Measurements from ENCODE around the gene CBLIF. TPM values are rescaled to one million over a fixed set of nuclear protein-coding genes. Genes with fewer than 3 reads are reported as not detected.
"Not testable (repeated sequence)": the region's sequence is repeated elsewhere in the genome, so short reads cannot be mapped to it uniquely, and the experiment has no call there.

The CBLIF gene
- total RNA-seq = not detected

- Histone ChIP-seq H3K27ac (ENCODE audit: low read depth, low read length) (no peak within 1 kb of the TSS), H3K4me3 (ENCODE audit: low read length in 3 of 3) (no peak within 1 kb of the TSS), H3K9ac (ENCODE audit: low read depth in 1 of 3, low read length in 3 of 3) (no peak within 1 kb of the TSS), H3K36me3 (ENCODE audit: control insufficient read depth in 3 of 3, insufficient read depth in 3 of 3, low read length in 3 of 3) (no peaks in the 10 kb centered on the region), H3K27me3 (ENCODE audit: control insufficient read depth in 3 of 3, insufficient read depth in 3 of 3, low read length in 3 of 3) (no peaks in the 10 kb centered on the region), H3K9me3 (ENCODE audit: control insufficient read depth in 3 of 3, low read length in 3 of 3) (no peaks in the 10 kb centered on the region), H3K4me1 (ENCODE audit: control insufficient read depth in 3 of 3, insufficient read depth in 3 of 3, low read length in 3 of 3) (no peaks in the 10 kb centered on the region)
Measured at GRCh38 chr11:59845399-59845798, at the start of gene CBLIF. TSS of gene CBLIF (minus strand) at chr11:59845499. CDS start at chr11:59845453, 46 bp downstream.

DNA sequence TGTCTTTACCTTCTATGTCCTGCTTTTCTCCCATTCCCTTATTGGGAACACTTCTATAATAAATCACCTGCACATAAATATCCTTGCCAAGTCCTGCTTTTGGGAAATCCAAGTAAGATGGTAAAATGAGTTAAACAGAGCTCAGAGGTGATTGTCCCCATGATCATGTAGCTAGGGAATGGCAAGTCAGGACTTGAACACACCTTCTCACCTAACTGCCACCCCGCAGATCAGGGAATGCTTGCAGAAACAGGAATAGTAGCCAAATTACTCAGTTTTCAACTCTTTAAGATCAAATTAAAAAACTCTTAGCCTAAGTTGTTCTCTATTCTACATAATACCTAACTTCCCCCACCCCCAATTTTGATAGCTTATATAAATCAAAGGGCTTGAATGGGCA lies 49.3 kb upstream of the CBLIF start:
- H3K4me1 ChIP-seq (ENCODE audit: control insufficient read depth in 3 of 3, insufficient read depth in 3 of 3, low read length in 3 of 3) = no peaks in the 10 kb centered on the region
- H3K27ac ChIP-seq (ENCODE audit: low read depth, low read length) = no peak overlapping the region
- no peak overlapping the region for H3K4me3 ChIP-seq (ENCODE audit: low read length in 3 of 3)
- no peak overlapping the region for H3K9ac ChIP-seq (ENCODE audit: low read depth in 1 of 3, low read length in 3 of 3)
- no peaks in the 10 kb centered on the region for H3K36me3 ChIP-seq (ENCODE audit: control insufficient read depth in 3 of 3, insufficient read depth in 3 of 3, low read length in 3 of 3)
- H3K27me3 ChIP-seq (ENCODE audit: control insufficient read depth in 3 of 3, insufficient read depth in 3 of 3, low read length in 3 of 3) = no peaks in the 10 kb centered on the region
- peaks cover 0 to 2% (median 0%) of the 10 kb centered on the region in 3 donors for H3K9me3 ChIP-seq (ENCODE audit: control insufficient read depth in 3 of 3, low read length in 3 of 3)

- Histone ChIP-seq H3K4me1 (ENCODE audit: control insufficient read depth in 3 of 3, insufficient read depth in 3 of 3, low read length in 3 of 3) (no peaks in the 10 kb centered on the region), H3K4me3 (ENCODE audit: low read length in 3 of 3) (no peak overlapping the region), H3K36me3 (ENCODE audit: control insufficient read depth in 3 of 3, insufficient read depth in 3 of 3, low read length in 3 of 3) (no peaks in the 10 kb centered on the region), H3K27me3 (ENCODE audit: control insufficient read depth in 3 of 3, insufficient read depth in 3 of 3, low read length in 3 of 3) (no peaks in the 10 kb centered on the region), H3K9ac (ENCODE audit: low read depth in 1 of 3, low read length in 3 of 3) (no peak overlapping the region), H3K9me3 (ENCODE audit: control insufficient read depth in 3 of 3, low read length in 3 of 3) (peaks cover 0 to 2% (median 2%) of the 10 kb centered on the region in 3 donors), H3K27ac (ENCODE audit: low read depth, low read length) (no peak overlapping the region)
Measured at GRCh38 chr11:59891781-59892181, 46.5 kb upstream of the CBLIF start.

- not testable (repeated sequence) for H3K27ac ChIP-seq (ENCODE audit: low read depth, low read length); H3K27me3 ChIP-seq (ENCODE audit: control insufficient read depth in 3 of 3, insufficient read depth in 3 of 3, low read length in 3 of 3); H3K36me3 ChIP-seq (ENCODE audit: control insufficient read depth in 3 of 3, insufficient read depth in 3 of 3, low read length in 3 of 3); H3K9ac ChIP-seq (ENCODE audit: low read depth in 1 of 3, low read length in 3 of 3); H3K4me1 ChIP-seq (ENCODE audit: control insufficient read depth in 3 of 3, insufficient read depth in 3 of 3, low read length in 3 of 3); H3K4me3 ChIP-seq (ENCODE audit: low read length in 3 of 3); H3K9me3 ChIP-seq (ENCODE audit: control insufficient read depth in 3 of 3, low read length in 3 of 3)
Measured at GRCh38 chr11:59887156-59887555, 41.9 kb upstream of the CBLIF start.

- Histone ChIP-seq H3K27ac (ENCODE audit: low read depth, low read length) (no peak overlapping the region), H3K9me3 (ENCODE audit: control insufficient read depth in 3 of 3, low read length in 3 of 3) (no peaks in the 10 kb centered on the region), H3K9ac (ENCODE audit: low read depth in 1 of 3, low read length in 3 of 3) (no peak overlapping the region), H3K36me3 (ENCODE audit: control insufficient read depth in 3 of 3, insufficient read depth in 3 of 3, low read length in 3 of 3) (no peaks in the 10 kb centered on the region), H3K4me1 (ENCODE audit: control insufficient read depth in 3 of 3, insufficient read depth in 3 of 3, low read length in 3 of 3) (no peaks in the 10 kb centered on the region), H3K4me3 (ENCODE audit: low read length in 3 of 3) (no peak overlapping the region), H3K27me3 (ENCODE audit: control insufficient read depth in 3 of 3, insufficient read depth in 3 of 3, low read length in 3 of 3) (no peaks in the 10 kb centered on the region)
Measured at GRCh38 chr11:59883597-59883996, 38.3 kb upstream of the CBLIF start.

- no peaks in the 10 kb centered on the region for H3K36me3 ChIP-seq (ENCODE audit: control insufficient read depth in 3 of 3, insufficient read depth in 3 of 3, low read length in 3 of 3)
- H3K9ac ChIP-seq (ENCODE audit: low read depth in 1 of 3, low read length in 3 of 3) = no peak overlapping the region
- no peaks in the 10 kb centered on the region for H3K27me3 ChIP-seq (ENCODE audit: control insufficient read depth in 3 of 3, insufficient read depth in 3 of 3, low read length in 3 of 3)
- no peak overlapping the region for H3K27ac ChIP-seq (ENCODE audit: low read depth, low read length)
- no peaks in the 10 kb centered on the region for H3K9me3 ChIP-seq (ENCODE audit: control insufficient read depth in 3 of 3, low read length in 3 of 3)
- H3K4me1 ChIP-seq (ENCODE audit: control insufficient read depth in 3 of 3, insufficient read depth in 3 of 3, low read length in 3 of 3) = no peaks in the 10 kb centered on the region
- H3K4me3 ChIP-seq (ENCODE audit: low read length in 3 of 3) = no peak overlapping the region
Measured at GRCh38 chr11:59879567-59879966, 34.3 kb upstream of the CBLIF start.

- H3K9ac ChIP-seq (ENCODE audit: low read depth in 1 of 3, low read length in 3 of 3) = no peak within 1 kb of the TSS
- no peaks in the 10 kb centered on the region for H3K27me3 ChIP-seq (ENCODE audit: control insufficient read depth in 3 of 3, insufficient read depth in 3 of 3, low read length in 3 of 3)
- H3K4me1 ChIP-seq (ENCODE audit: control insufficient read depth in 3 of 3, insufficient read depth in 3 of 3, low read length in 3 of 3) = no peaks in the 10 kb centered on the region
- no peaks in the 10 kb centered on the region for H3K9me3 ChIP-seq (ENCODE audit: control insufficient read depth in 3 of 3, low read length in 3 of 3)
- H3K4me3 ChIP-seq (ENCODE audit: low read length in 3 of 3) = no peak within 1 kb of the TSS
- no peaks in the 10 kb centered on the region for H3K36me3 ChIP-seq (ENCODE audit: control insufficient read depth in 3 of 3, insufficient read depth in 3 of 3, low read length in 3 of 3)
- H3K27ac ChIP-seq (ENCODE audit: low read depth, low read length) = no peak within 1 kb of the TSS
Measured at GRCh38 chr11:59878575-59878974, 33.3 kb upstream of the CBLIF start, which contains the start of gene OOSP3. TSS of gene OOSP3 (plus strand) at chr11:59878782. CDS start at chr11:59878809, 27 bp downstream.

DNA sequence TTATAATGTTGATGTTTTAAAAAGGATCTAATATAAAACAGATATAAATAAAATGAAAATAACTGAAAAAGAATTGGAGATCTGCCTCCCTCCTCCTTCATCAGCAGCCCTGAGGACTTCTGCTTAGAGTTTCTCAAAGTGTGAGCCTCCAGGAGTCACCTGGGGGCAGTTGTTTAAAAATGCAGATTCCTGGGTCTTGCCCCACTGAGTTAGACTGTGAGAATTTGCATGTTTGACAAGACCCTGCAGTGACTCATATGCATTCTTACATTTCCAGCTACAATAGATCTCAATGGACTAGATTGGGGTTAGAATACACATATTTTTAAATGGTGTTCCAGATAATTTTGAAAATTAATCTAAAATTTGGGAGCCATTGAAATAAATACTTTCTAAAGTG lies 32.5 kb upstream of the CBLIF start:
- Histone ChIP-seq H3K27ac (ENCODE audit: low read depth, low read length) (no peak overlapping the region), H3K9me3 (ENCODE audit: control insufficient read depth in 3 of 3, low read length in 3 of 3) (no peaks in the 10 kb centered on the region), H3K27me3 (ENCODE audit: control insufficient read depth in 3 of 3, insufficient read depth in 3 of 3, low read length in 3 of 3) (no peaks in the 10 kb centered on the region), H3K36me3 (ENCODE audit: control insufficient read depth in 3 of 3, insufficient read depth in 3 of 3, low read length in 3 of 3) (no peaks in the 10 kb centered on the region), H3K4me3 (ENCODE audit: low read length in 3 of 3) (no peak overlapping the region), H3K4me1 (ENCODE audit: control insufficient read depth in 3 of 3, insufficient read depth in 3 of 3, low read length in 3 of 3) (no peaks in the 10 kb centered on the region), H3K9ac (ENCODE audit: low read depth in 1 of 3, low read length in 3 of 3) (no peak overlapping the region)

DNA sequence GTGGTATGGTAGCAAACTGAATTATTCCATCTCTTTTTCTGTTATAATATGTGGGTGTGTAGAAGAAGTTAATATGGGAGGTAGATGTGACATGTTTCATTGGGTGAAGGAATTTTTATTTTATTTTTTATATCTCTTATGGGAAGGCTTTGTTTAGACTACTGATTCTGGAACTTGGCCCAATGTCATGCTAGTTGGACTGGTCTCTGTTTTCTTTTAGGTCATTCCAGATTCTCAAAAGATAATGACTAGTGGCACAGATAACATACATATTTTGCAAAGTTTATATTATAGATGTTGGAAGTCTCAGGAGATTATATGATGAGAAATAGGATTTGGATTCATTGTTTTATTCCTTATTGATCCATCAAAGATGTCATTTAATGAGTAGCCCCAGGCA lies 32.0 kb upstream of the CBLIF start:
- H3K36me3 ChIP-seq (ENCODE audit: control insufficient read depth in 3 of 3, insufficient read depth in 3 of 3, low read length in 3 of 3) = no peaks in the 10 kb centered on the region
- no peak overlapping the region for H3K27ac ChIP-seq (ENCODE audit: low read depth, low read length)
- no peak overlapping the region for H3K4me3 ChIP-seq (ENCODE audit: low read length in 3 of 3)
- no peak overlapping the region for H3K9ac ChIP-seq (ENCODE audit: low read depth in 1 of 3, low read length in 3 of 3)
- H3K9me3 ChIP-seq (ENCODE audit: control insufficient read depth in 3 of 3, low read length in 3 of 3) = no peaks in the 10 kb centered on the region
- no peaks in the 10 kb centered on the region for H3K4me1 ChIP-seq (ENCODE audit: control insufficient read depth in 3 of 3, insufficient read depth in 3 of 3, low read length in 3 of 3)
- H3K27me3 ChIP-seq (ENCODE audit: control insufficient read depth in 3 of 3, insufficient read depth in 3 of 3, low read length in 3 of 3) = no peaks in the 10 kb centered on the region

- H3K4me1 ChIP-seq (ENCODE audit: control insufficient read depth in 3 of 3, insufficient read depth in 3 of 3, low read length in 3 of 3) = no peaks in the 10 kb centered on the region
- no peaks in the 10 kb centered on the region for H3K9me3 ChIP-seq (ENCODE audit: control insufficient read depth in 3 of 3, low read length in 3 of 3)
- no peak overlapping the region for H3K4me3 ChIP-seq (ENCODE audit: low read length in 3 of 3)
- no peak overlapping the region for H3K9ac ChIP-seq (ENCODE audit: low read depth in 1 of 3, low read length in 3 of 3)
- no peaks in the 10 kb centered on the region for H3K36me3 ChIP-seq (ENCODE audit: control insufficient read depth in 3 of 3, insufficient read depth in 3 of 3, low read length in 3 of 3)
- no peak overlapping the region for H3K27ac ChIP-seq (ENCODE audit: low read depth, low read length)
- no peaks in the 10 kb centered on the region for H3K27me3 ChIP-seq (ENCODE audit: control insufficient read depth in 3 of 3, insufficient read depth in 3 of 3, low read length in 3 of 3)
Measured at GRCh38 chr11:59875856-59876519, 30.7 kb upstream of the CBLIF start.
